GM18517 (cell line): Measurements from ENCODE around the gene CISTR.
"Not testable (repeated sequence)": the region's sequence is repeated elsewhere in the genome, so short reads cannot be mapped to it uniquely, and the experiment has no call there.

Source experiments
- ATAC-seq: cut with Tn5 transposase; IDR thresholded peaks from one replicate; pipeline ENCODE4 v1.9.1; 2021; ENCODE audit warnings: mild to moderate bottlenecking, moderate library complexity; ENCODE audit not compliant: unreplicated experiment

Gene CISTR

DNA sequence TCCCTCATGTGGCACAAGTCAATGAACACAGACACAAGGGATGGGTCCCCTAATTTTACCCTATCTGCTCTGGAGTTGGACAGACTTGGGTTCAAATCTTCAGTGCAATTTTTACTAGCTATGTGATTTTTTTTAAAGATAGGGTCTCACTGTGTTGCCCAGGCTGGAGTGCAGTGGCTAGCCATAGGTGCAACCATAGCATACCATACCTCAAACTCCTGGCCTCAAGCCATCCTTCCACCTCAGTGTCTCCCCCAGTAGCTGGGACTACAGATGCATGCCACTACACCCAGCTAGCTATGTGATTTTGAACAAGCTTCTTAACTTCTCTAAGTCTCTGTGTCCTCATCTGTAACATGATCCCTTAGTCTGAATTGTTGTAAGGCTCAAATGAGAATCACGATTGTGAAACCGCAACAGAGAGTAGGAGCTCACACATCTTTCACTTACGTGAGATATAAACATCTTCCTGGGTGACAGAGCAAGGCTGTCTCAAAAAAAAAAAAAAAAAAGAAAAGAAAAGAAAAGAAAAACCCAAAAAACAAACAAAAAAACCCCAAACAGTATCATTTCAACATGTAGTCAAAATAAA, 29.2 kb downstream of the CISTR start:
- no peak for ATAC-seq

DNA sequence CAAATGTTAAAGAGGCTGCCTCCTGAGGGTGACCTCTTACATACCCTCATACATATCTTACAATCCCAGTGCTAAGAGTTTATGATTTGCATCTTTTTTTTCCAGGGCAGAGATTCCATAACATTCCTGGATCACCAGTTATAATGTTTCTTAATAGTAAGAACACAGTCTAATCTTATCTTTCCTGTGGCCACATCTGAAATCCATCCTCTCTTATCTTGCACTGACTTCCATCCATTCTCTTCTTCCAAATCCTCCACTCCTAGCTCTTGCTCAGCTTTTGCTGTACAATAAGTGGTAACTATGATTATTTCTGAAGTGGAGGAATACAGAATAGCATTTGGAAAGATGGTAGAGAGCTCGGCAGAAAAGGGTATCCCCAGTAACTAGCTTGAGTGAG, 30.8 kb downstream of the CISTR start:
- ATAC-seq = no peak

DNA sequence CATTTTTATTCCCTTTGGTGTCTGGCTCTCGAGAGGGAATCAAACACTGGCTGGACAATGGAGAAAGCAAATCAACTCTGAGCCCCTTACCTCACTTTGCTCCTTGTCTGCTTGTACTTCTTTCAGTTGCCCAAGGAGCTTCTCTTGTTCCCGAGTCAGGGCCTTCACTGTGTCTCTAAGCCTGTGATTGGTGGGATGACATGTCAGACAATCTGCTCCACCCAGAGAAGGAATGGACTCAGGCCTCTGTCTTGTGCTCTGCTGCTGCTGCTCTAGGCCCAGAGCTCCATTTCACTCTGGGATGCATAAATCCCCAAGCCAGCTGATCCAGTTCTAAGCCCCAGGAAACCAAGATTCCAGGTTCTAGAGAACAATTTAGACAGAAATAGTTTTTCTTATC, 32.1 kb downstream of the CISTR start:
- no peak for ATAC-seq

DNA sequence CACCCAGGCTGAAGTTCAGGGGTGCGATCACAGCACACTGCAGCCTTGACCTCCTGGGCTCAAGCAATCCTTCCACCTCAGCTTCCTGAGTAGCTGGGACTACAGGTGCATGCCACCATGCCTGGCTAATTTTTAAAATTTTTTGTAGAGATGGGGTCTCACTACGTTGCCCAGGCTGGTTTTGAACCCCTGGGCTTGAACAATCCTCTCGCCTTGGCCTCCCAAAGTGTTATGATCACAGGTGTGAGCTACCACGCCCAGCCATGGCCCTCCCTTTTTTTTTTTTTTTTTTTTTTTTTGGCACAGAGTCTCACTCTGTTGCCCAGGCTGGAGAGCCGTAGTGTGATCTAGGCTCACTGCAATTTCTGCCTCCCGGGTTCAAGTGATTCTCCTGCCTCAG, 33.2 kb downstream of the CISTR start:
- not testable (repeated sequence) for ATAC-seq

- no peak for ATAC-seq
These were observed 34.5 kb downstream of the CISTR start for GRCh38 chr12:53717319-53717718.

DNA sequence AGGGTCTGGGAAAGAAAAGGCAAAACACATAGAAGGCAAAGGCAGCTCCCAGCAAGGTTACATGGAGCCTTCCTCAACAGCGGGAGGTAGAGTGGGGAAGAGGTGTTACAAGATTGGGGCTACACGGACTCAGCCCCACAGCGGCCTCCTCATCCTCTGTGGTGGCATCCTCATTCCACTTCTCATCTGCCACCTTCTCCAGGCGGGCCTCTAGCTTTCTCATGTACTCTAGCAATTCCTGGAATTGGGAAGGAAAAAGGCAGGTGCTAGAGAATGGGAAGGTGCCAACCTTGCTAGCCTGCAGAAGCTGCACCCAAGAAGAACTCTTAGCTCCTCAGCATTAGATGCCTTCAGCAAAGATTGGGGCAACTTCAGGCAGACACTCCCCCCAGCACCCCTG, 37.8 kb downstream of the CISTR start:
- ATAC-seq = no peak

- no peak for ATAC-seq
These were observed 38.3 kb downstream of the CISTR start for GRCh38 chr12:53713516-53713915.

GRCh38 chr12:53712059-53712643, 39.6 kb downstream of the CISTR start:
- ATAC-seq = no peak

- no peak for ATAC-seq
These were observed 41.7 kb downstream of the CISTR start for GRCh38 chr12:53710091-53710490.

GRCh38 chr12:53709671-53710070, 42.1 kb downstream of the CISTR start:
- ATAC-seq = no peak

DNA sequence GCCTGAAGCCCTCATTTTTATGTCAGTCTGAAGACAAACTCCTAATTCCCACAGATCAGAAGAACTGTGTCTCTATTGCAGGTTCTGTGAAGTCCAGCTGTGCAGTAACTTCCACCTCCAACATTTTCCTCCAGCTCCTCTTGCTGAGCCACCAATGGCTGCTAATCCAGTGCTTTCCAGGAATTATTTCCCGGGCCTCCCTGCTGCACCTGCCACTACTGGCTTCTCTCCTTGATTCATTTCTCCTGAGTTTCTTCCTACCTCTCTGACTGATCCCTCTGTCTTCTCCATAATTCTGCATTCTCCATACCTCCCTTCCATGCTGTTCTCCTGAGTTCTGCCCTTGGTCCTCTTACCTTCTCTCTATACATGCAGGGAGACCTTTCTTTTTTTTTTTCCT, 45.7 kb downstream of the CISTR start:
- ATAC-seq = no peak

- ATAC-seq = no peak
These were observed 48.0 kb downstream of the CISTR start for GRCh38 chr12:53703756-53704155.

DNA sequence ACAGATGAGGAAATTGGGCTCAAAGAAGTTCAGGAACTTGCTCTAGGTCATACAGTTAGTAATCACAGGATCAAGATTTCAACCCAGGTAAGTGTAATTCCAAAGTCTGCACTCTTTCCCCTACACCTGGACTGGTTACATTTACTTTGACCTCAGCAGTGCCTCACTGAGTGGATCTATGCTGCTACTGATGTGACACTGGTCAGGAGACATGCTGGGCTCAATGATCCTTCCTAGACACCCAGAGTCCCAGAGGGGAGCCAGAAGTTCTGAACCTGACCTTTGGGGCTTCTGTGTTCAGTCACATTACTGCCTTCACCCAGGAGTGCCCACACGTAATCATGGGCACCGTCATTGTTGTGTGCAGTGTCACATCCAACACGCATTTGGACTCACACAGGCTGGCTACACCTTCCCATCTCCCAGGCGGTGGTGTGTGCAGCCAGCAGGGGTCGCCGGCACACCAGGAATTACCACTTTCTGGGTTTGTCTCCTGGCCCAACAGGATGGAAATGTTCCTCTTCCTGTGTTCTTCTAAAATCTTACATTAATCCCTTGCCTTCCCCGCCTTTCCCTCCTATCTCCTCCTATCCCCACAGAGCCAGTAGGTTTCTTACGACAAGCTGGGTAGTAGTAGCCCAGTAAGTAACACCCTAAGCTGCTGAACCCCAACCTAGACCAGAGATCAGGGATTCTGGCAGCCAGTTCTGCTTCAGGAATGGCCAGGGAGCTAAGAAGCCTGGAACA, 50.1 kb downstream of the CISTR start:
- ATAC-seq = no peak

GRCh38 chr12:53700567-53700966, 51.2 kb downstream of the CISTR start:
- ATAC-seq = no peak

GRCh38 chr12:53699678-53700025, 52.1 kb downstream of the CISTR start:
- ATAC-seq = no peak

GRCh38 chr12:53698948-53699677, 52.7 kb downstream of the CISTR start:
- no peak for ATAC-seq

- ATAC-seq = no peak
These were observed 55.0 kb downstream of the CISTR start for GRCh38 chr12:53696655-53697331.
